ENCODE data around the gene PTPRN2.

Gene PTPRN2

GRCh38 chr7:157844141-157844540, 743.5 kb downstream of the PTPRN2 start:
- TF ChIP-seq JUND (IDR thresholded peaks at IDR 0.05; ENCODE audit: low read depth): no peak
- in situ Hi-C loops (cut with HindIII; ENCODE audit: low pct_unique_long_range_greater_than_20kb, low sequenced_read_pairs): no loop called here
- DNase-seq (ENCODE audit: low read depth in 1 of 2, low spot score in 1 of 2): no peak

- no peak for TF ChIP-seq JUND (IDR thresholded peaks at IDR 0.05; ENCODE audit: low read depth)
- DNase-seq (ENCODE audit: low read depth in 1 of 2, low spot score in 1 of 2): no peak
- in situ Hi-C loops (cut with HindIII; ENCODE audit: low pct_unique_long_range_greater_than_20kb, low sequenced_read_pairs): no loop called here
These were observed 744.1 kb downstream of the PTPRN2 start for GRCh38 chr7:157843336-157844140.

GRCh38 chr7:157841773-157842370, 745.8 kb downstream of the PTPRN2 start:
- in situ Hi-C loops (cut with HindIII; ENCODE audit: low pct_unique_long_range_greater_than_20kb, low sequenced_read_pairs): no loop called here
- no peak for TF ChIP-seq JUND (IDR thresholded peaks at IDR 0.05; ENCODE audit: low read depth)
- no peak for DNase-seq (ENCODE audit: low read depth in 1 of 2, low spot score in 1 of 2)

- no peak for DNase-seq (ENCODE audit: low read depth in 1 of 2, low spot score in 1 of 2)
- TF ChIP-seq JUND (IDR thresholded peaks at IDR 0.05; ENCODE audit: low read depth): no peak
- in situ Hi-C loops (cut with HindIII; ENCODE audit: low pct_unique_long_range_greater_than_20kb, low sequenced_read_pairs): no loop called here
These were observed 746.5 kb downstream of the PTPRN2 start for GRCh38 chr7:157840914-157841772.

GRCh38 chr7:157840174-157840913, 747.3 kb downstream of the PTPRN2 start:
- no peak for TF ChIP-seq JUND (IDR thresholded peaks at IDR 0.05; ENCODE audit: low read depth)
- in situ Hi-C loops (cut with HindIII; ENCODE audit: low pct_unique_long_range_greater_than_20kb, low sequenced_read_pairs): no loop called here
- no peak for DNase-seq (ENCODE audit: low read depth in 1 of 2, low spot score in 1 of 2)

- DNase-seq (ENCODE audit: low read depth in 1 of 2, low spot score in 1 of 2): no peak
- in situ Hi-C loops (cut with HindIII; ENCODE audit: low pct_unique_long_range_greater_than_20kb, low sequenced_read_pairs): no loop called here
- no peak for TF ChIP-seq JUND (IDR thresholded peaks at IDR 0.05; ENCODE audit: low read depth)
These were observed 747.9 kb downstream of the PTPRN2 start for GRCh38 chr7:157839672-157840167.

- DNase-seq (ENCODE audit: low read depth in 1 of 2, low spot score in 1 of 2): no peak
- no peak for TF ChIP-seq JUND (IDR thresholded peaks at IDR 0.05; ENCODE audit: low read depth)
These were observed 748.4 kb downstream of the PTPRN2 start for GRCh38 chr7:157839226-157839625.

GRCh38 chr7:157837561-157837960, 750.1 kb downstream of the PTPRN2 start:
- in situ Hi-C loops (cut with HindIII; ENCODE audit: low pct_unique_long_range_greater_than_20kb, low sequenced_read_pairs): no loop called here

More at GRCh38 chr7:157839226-157839625, 748.4 kb downstream of the PTPRN2 start:
- in situ Hi-C loops (cut with HindIII; ENCODE audit: low pct_unique_long_range_greater_than_20kb, low sequenced_read_pairs): no loop called here

GRCh38 chr7:157837047-157837446, 750.6 kb downstream of the PTPRN2 start:
- no peak for DNase-seq (ENCODE audit: low read depth in 1 of 2, low spot score in 1 of 2)
- no peak for TF ChIP-seq JUND (IDR thresholded peaks at IDR 0.05; ENCODE audit: low read depth)
- in situ Hi-C loops (cut with HindIII; ENCODE audit: low pct_unique_long_range_greater_than_20kb, low sequenced_read_pairs): no loop called here

More at GRCh38 chr7:157837561-157837960, 750.1 kb downstream of the PTPRN2 start:
- no peak for DNase-seq (ENCODE audit: low read depth in 1 of 2, low spot score in 1 of 2)
- TF ChIP-seq JUND (IDR thresholded peaks at IDR 0.05; ENCODE audit: low read depth): no peak

GRCh38 chr7:157834501-157835163, 753.0 kb downstream of the PTPRN2 start:
- in situ Hi-C loops (cut with HindIII; ENCODE audit: low pct_unique_long_range_greater_than_20kb, low sequenced_read_pairs): no loop called here
- no peak for DNase-seq (ENCODE audit: low read depth in 1 of 2, low spot score in 1 of 2)
- no peak for TF ChIP-seq JUND (IDR thresholded peaks at IDR 0.05; ENCODE audit: low read depth)

- DNase-seq (ENCODE audit: low read depth in 1 of 2, low spot score in 1 of 2): no peak
- in situ Hi-C loops (cut with HindIII; ENCODE audit: low pct_unique_long_range_greater_than_20kb, low sequenced_read_pairs): no loop called here
- no peak for TF ChIP-seq JUND (IDR thresholded peaks at IDR 0.05; ENCODE audit: low read depth)
These were observed 754.6 kb downstream of the PTPRN2 start for GRCh38 chr7:157832866-157833607.

Measured in T47D (cell line).